Endometrium (tissue), 2 donors: ENCODE results near the gene MAP6D1.

Source experiments
- FAIRE-seq: peaks from 2 replicates; lab custom pipeline; 2012; peaks lifted over from hg19 to GRCh38; lab: Jason Lieb, UNC
- donor health status: control.
- donor health status: control.

Gene MAP6D1

GRCh38 chr3:183823963-183824362, 1.4 kb downstream of the MAP6D1 start:
- FAIRE-seq: no peak

GRCh38 chr3:183822631-183823030, 2.7 kb downstream of the MAP6D1 start:
- no peak for FAIRE-seq

- no peak for FAIRE-seq
Measured at GRCh38 chr3:183819831-183820230, 5.5 kb downstream of the MAP6D1 start.

- no peak for FAIRE-seq
Measured at GRCh38 chr3:183818706-183819624, 6.4 kb downstream of the MAP6D1 start.

- FAIRE-seq: no peak
Measured at GRCh38 chr3:183818041-183818620, 7.2 kb downstream of the MAP6D1 start.

GRCh38 chr3:183817639-183818038, 7.7 kb downstream of the MAP6D1 start:
- FAIRE-seq: no peak

- no peak for FAIRE-seq
Measured at GRCh38 chr3:183816681-183817510, 8.5 kb downstream of the MAP6D1 start.

- FAIRE-seq: no peak
Measured at GRCh38 chr3:183815951-183816475, 9.4 kb downstream of the MAP6D1 start.

- no peak for FAIRE-seq
Measured at GRCh38 chr3:183815563-183815940, 9.8 kb downstream of the MAP6D1 start.

GRCh38 chr3:183814240-183814639, 11.1 kb downstream of the MAP6D1 start:
- no peak for FAIRE-seq

GRCh38 chr3:183812761-183813445, 12.5 kb downstream of the MAP6D1 start:
- FAIRE-seq: no peak

- no peak for FAIRE-seq
Measured at GRCh38 chr3:183811638-183812037, 13.7 kb downstream of the MAP6D1 start.

- FAIRE-seq: no peak
Measured at GRCh38 chr3:183810643-183811594, 14.5 kb downstream of the MAP6D1 start.

- no peak for FAIRE-seq
Measured at GRCh38 chr3:183809270-183809669, 16.1 kb downstream of the MAP6D1 start.

- no peak for FAIRE-seq
Measured at GRCh38 chr3:183808355-183808754, 17.0 kb downstream of the MAP6D1 start.

- no peak for FAIRE-seq
Measured at GRCh38 chr3:183807881-183808280, 17.5 kb downstream of the MAP6D1 start.

GRCh38 chr3:183807209-183807728, 18.1 kb downstream of the MAP6D1 start:
- FAIRE-seq: no peak

GRCh38 chr3:183802989-183803388, 22.4 kb downstream of the MAP6D1 start:
- no peak for FAIRE-seq

GRCh38 chr3:183801601-183802000, 23.8 kb downstream of the MAP6D1 start:
- FAIRE-seq: no peak

- FAIRE-seq: no peak
Measured at GRCh38 chr3:183800243-183800863, 25.0 kb downstream of the MAP6D1 start.
